ENCODE data around the gene DNAH8. TPM values are rescaled to one million over a fixed set of nuclear protein-coding genes. Genes with fewer than 3 reads are reported as not detected.

DNAH8 gene
- polyA plus RNA-seq, 1 of the 3 experiments (the other 2 are of a cell fraction): not detected

DNA sequence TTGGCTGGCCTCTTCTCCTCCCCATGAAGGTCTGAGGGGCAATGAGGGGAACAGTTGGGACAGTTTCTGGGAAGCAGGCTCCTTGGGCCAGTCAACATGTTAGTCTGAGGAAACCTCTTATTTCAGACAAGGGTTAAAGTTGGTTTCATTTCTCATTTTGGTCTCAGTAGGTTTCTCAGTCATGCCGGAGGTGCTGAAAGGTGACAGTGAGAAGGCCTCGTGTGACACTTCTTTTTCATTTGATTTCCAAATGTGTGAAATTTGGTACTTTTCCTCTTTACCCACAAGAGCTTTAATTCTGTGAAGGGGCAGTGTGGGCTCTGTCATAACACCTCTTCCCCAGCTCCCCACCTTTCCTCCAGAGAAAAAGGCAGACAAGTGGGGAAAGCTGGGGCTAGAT lies 326.0 kb downstream of the DNAH8 start:
- Histone ChIP-seq H3K9me2 (no peaks in the 10 kb centered on the region), H3K4me1 (ENCODE audit: control insufficient read depth in 1 of 2, insufficient read depth in 2 of 2, low read depth in 1 of 2, low read length in 1 of 2) (peaks cover 0 to 4% of the 10 kb centered on the region in 2 experiments; a peak in 1 of 4 replicates), H3K9me3 (no peaks in the 10 kb centered on the region), H3K27ac (ENCODE audit: low read depth in 2 of 2, low read length in 1 of 2) (no peak overlapping the region), H3K4me3 (ENCODE audit: low read depth in 2 of 2, low read length in 1 of 2) (no peak overlapping the region), H3K36me3 (replicated peaks in 1 of 2; ENCODE audit: control insufficient read depth in 1 of 2, insufficient read depth in 2 of 2, low read length in 1 of 2) (no peaks in the 10 kb centered on the region), H3K79me2 (ENCODE audit: insufficient read depth) (no peaks in the 10 kb centered on the region), H3K4me2 (no peak overlapping the region), H3K9ac (no peak overlapping the region), H3F3A (replicated peaks; ENCODE audit: insufficient read depth) (no peaks in the 10 kb centered on the region), H4K20me1 (ENCODE audit: insufficient read depth) (no peaks in the 10 kb centered on the region), H3K27me3 (ENCODE audit: insufficient read depth) (no peaks in the 10 kb centered on the region; the same call in 1 of the 2 replicates), H2AFZ (ENCODE audit: low read depth) (no peak overlapping the region)
- ChIA-PET CTCF (interaction anchor here (1.2 to 2.0 kb wide), 3 partner anchors 10 to 14 kb away, joined by 3 to 13 read pairs (median 4); no protein-coding TSS in a partner anchor), POLR2A (no interaction called here)
- no peak for DNase-seq
- TF ChIP-seq, protein P1, sequence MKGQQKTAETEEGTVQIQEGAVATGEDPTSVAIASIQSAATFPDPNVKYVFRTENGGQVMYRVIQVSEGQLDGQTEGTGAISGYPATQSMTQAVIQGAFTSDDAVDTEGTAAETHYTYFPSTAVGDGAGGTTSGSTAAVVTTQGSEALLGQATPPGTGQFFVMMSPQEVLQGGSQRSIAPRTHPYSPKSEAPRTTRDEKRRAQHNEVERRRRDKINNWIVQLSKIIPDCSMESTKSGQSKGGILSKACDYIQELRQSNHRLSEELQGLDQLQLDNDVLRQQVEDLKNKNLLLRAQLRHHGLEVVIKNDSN (IDR thresholded peaks at IDR 0.05; ENCODE audit: borderline replicate concordance, low read depth): no peak
- TF ChIP-seq NRF1 (IDR thresholded peaks at IDR 0.05; ENCODE audit: low read depth, low read length): no peak
- TF ChIP-seq, protein P2, sequence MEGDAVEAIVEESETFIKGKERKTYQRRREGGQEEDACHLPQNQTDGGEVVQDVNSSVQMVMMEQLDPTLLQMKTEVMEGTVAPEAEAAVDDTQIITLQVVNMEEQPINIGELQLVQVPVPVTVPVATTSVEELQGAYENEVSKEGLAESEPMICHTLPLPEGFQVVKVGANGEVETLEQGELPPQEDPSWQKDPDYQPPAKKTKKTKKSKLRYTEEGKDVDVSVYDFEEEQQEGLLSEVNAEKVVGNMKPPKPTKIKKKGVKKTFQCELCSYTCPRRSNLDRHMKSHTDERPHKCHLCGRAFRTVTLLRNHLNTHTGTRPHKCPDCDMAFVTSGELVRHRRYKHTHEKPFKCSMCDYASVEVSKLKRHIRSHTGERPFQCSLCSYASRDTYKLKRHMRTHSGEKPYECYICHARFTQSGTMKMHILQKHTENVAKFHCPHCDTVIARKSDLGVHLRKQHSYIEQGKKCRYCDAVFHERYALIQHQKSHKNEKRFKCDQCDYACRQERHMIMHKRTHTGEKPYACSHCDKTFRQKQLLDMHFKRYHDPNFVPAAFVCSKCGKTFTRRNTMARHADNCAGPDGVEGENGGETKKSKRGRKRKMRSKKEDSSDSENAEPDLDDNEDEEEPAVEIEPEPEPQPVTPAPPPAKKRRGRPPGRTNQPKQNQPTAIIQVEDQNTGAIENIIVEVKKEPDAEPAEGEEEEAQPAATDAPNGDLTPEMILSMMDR (IDR thresholded peaks at IDR 0.05): no peak
- TF ChIP-seq RFX5 (IDR thresholded peaks at IDR 0.05; ENCODE audit: low read length): no peak
- no peak for TF ChIP-seq MEF2A (IDR thresholded peaks at IDR 0.05; ENCODE audit: borderline replicate concordance, low read depth)
- TF ChIP-seq, protein P3, sequence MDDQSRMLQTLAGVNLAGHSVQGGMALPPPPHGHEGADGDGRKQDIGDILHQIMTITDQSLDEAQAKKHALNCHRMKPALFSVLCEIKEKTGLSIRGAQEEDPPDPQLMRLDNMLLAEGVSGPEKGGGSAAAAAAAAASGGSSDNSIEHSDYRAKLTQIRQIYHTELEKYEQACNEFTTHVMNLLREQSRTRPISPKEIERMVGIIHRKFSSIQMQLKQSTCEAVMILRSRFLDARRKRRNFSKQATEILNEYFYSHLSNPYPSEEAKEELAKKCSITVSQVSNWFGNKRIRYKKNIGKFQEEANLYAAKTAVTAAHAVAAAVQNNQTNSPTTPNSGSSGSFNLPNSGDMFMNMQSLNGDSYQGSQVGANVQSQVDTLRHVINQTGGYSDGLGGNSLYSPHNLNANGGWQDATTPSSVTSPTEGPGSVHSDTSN (IDR thresholded peaks at IDR 0.05): no peak
- TF ChIP-seq TEAD4 (IDR thresholded peaks at IDR 0.05; ENCODE audit: borderline replicate concordance, insufficient read depth): no peak
- TF ChIP-seq EP300 (IDR thresholded peaks at IDR 0.05; ENCODE audit: borderline replicate concordance in 1 of 2, low read depth in 1 of 2, low read length in 1 of 2): no peak
- TF ChIP-seq TAF1 (IDR thresholded peaks at IDR 0.05; ENCODE audit: borderline replicate concordance, low read depth, low read length): no peak
- TF ChIP-seq SIN3A (IDR thresholded peaks at IDR 0.05; ENCODE audit: borderline replicate concordance, low read depth, low read length): no peak
- TF ChIP-seq TCF12 (IDR thresholded peaks at IDR 0.05): no peak
- no peak for TF ChIP-seq NFIC (IDR thresholded peaks at IDR 0.05; ENCODE audit: borderline replicate concordance)
- no peak for TF ChIP-seq SMC3 (IDR thresholded peaks at IDR 0.05; ENCODE audit: low read depth, low read length)
- TF ChIP-seq, protein P4, sequence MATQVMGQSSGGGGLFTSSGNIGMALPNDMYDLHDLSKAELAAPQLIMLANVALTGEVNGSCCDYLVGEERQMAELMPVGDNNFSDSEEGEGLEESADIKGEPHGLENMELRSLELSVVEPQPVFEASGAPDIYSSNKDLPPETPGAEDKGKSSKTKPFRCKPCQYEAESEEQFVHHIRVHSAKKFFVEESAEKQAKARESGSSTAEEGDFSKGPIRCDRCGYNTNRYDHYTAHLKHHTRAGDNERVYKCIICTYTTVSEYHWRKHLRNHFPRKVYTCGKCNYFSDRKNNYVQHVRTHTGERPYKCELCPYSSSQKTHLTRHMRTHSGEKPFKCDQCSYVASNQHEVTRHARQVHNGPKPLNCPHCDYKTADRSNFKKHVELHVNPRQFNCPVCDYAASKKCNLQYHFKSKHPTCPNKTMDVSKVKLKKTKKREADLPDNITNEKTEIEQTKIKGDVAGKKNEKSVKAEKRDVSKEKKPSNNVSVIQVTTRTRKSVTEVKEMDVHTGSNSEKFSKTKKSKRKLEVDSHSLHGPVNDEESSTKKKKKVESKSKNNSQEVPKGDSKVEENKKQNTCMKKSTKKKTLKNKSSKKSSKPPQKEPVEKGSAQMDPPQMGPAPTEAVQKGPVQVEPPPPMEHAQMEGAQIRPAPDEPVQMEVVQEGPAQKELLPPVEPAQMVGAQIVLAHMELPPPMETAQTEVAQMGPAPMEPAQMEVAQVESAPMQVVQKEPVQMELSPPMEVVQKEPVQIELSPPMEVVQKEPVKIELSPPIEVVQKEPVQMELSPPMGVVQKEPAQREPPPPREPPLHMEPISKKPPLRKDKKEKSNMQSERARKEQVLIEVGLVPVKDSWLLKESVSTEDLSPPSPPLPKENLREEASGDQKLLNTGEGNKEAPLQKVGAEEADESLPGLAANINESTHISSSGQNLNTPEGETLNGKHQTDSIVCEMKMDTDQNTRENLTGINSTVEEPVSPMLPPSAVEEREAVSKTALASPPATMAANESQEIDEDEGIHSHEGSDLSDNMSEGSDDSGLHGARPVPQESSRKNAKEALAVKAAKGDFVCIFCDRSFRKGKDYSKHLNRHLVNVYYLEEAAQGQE (IDR thresholded peaks at IDR 0.05; ENCODE audit: low read depth, low read length): no peak
- TF ChIP-seq, protein P5, sequence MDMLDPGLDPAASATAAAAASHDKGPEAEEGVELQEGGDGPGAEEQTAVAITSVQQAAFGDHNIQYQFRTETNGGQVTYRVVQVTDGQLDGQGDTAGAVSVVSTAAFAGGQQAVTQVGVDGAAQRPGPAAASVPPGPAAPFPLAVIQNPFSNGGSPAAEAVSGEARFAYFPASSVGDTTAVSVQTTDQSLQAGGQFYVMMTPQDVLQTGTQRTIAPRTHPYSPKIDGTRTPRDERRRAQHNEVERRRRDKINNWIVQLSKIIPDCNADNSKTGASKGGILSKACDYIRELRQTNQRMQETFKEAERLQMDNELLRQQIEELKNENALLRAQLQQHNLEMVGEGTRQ (IDR thresholded peaks at IDR 0.05; ENCODE audit: borderline replicate concordance, low read depth, low read length): no peak
- 50% methylated on average over 2 of the region's 2 CpGs for WGBS (ENCODE audit: low lambda C conversion rate)
